HG02870 (cell line): ENCODE measurements around the gene PAIP2.
"Not testable (repeated sequence)": the region's sequence is repeated elsewhere in the genome, so short reads cannot be mapped to it uniquely, and the experiment has no call there.

Source experiments
- ATAC-seq: cut with Tn5 transposase; IDR thresholded peaks from one replicate; pipeline ENCODE4 v1.9.1; 2021; ENCODE audit warnings: mild to moderate bottlenecking, moderate library complexity; ENCODE audit not compliant: unreplicated experiment

The PAIP2 gene

DNA sequence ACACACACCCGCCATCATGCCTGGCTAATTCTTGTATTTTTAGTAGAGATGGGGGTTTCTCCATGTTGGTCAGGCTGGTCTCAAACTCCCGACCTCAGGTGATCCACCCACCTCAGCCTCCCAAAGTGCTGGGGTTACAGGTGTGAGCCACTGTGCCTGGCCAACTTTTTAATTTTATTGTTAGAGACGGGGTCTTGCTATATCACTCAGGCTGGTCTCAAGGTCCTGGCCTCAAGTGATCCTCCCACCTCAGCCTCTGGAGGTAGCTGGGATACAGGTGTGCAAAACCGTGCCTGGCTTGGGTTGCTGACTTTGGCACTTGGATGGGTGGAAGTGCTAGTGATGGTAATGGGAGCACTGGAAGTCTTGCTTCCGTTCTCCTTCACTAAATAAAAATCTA, 67.5 kb downstream of the PAIP2 start:
- not testable (repeated sequence) for ATAC-seq

DNA sequence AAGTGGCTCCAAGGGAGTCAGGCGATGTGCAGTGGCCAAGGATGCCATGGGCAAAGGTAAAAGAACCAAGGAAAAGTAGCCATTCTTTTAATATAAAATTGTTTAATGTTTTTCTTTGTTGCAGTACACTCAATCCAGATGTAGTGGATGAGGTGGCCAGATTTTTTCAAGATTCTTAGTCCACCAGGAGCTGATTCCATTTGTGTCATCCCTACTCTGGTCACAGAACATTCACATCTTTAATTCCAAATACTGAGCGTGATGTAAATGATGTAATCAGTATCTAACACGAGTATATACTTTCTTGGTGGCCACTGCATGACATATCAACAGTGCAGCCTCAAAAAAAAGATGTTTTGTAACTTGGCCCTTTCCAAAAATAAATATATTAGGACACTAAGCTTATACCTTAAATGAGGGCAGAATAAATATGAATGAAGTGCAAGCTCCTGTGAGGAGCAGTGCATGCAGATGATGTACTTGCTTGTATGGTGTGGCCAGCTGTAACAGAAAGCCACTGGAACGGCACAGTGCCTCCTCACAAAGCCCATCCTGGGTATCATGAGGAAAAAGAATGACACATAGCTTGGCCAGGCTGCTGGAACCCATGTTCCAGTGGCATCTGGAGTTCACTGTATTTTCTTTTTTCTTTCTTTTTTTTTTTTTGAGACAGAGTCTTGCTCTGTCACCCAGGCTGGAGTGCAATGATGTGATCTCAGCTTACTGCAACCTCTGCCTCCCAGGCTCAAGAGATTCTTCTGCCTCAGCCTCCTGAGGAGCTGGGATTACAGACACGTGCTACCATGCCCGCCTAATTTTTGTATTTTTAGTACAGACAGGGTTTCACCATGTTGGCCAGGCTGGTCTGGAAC, 68.7 kb downstream of the PAIP2 start:
- ATAC-seq, result no peak

GRCh38 chr5:139410993-139411828, 69.6 kb downstream of the PAIP2 start:
- ATAC-seq, result no peak

- ATAC-seq, result no peak
Measured at GRCh38 chr5:139413153-139413552, 71.5 kb downstream of the PAIP2 start.

DNA sequence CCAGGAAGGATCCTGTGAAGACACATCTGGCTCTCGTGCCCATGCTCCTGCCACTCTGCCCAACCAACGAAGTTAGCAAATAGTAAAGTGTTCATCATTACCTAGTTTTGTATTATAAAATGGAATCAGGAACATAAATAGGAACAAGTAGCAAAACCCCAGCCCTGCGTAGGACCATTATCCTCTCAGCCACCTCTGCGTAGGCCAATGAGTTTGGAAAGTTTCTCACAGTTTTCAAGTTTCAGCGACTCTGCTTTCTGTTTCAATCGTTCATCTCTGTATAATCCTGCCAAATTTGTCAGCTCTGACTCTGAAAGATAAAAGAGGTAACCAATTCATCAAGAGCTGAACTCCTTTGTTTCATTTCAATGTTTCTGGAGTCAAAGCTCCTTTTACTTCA, 72.3 kb downstream of the PAIP2 start:
- peak; percentile 65 for ATAC-seq

GRCh38 chr5:139414581-139415130, 73.0 kb downstream of the PAIP2 start:
- no peak for ATAC-seq

GRCh38 chr5:139415221-139415861, 73.7 kb downstream of the PAIP2 start:
- no peak for ATAC-seq

GRCh38 chr5:139415869-139416268, 74.2 kb downstream of the PAIP2 start:
- no peak for ATAC-seq

GRCh38 chr5:139416651-139417050, 75.0 kb downstream of the PAIP2 start:
- ATAC-seq, result no peak

DNA sequence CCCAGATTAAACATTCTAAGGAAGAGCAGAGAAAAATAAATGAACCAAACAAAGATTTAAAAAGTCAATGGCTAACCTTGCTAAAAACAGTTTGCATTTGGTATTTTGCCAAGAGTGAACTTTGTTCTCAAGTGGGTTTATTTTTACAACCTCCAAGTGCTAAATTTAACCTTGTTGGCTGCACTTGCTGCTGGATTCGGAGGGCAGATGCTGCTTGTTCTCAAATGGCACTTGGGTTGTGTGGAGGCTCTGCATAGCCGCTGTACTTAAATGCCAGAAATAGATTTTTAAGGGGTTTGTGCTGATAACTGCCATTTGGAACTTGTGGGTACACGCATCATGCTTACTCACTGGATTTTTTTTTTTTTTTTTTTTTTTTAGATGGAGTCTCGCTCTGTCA, 75.6 kb downstream of the PAIP2 start:
- no peak for ATAC-seq

GRCh38 chr5:139418793-139419192, 77.1 kb downstream of the PAIP2 start:
- ATAC-seq, result no peak
